ENCODE results near the gene FAM20C. TPM values are rescaled to one million over a fixed set of nuclear protein-coding genes. Genes with fewer than 3 reads are reported as not detected.

The FAM20C gene
- total RNA-seq, 1 experiment from 2014 or later: 62.4 TPM

- ATAC-seq (no peak), DNase-seq (ENCODE audit: low read depth, low spot score) (no peak)
- TF ChIP-seq TCF7L2 (IDR thresholded peaks at IDR 0.05; ENCODE audit: low read depth, low read length) (no peak), REST (IDR thresholded peaks at IDR 0.05; ENCODE audit: insufficient read depth in 1 of 2, low read depth in 2 of 2, low read length in 1 of 2) (no peak), SIN3A (IDR thresholded peaks at IDR 0.05; ENCODE audit: borderline replicate concordance, insufficient read depth, low read depth, low read length) (no peak)
- TF ChIP-seq, protein P1, sequence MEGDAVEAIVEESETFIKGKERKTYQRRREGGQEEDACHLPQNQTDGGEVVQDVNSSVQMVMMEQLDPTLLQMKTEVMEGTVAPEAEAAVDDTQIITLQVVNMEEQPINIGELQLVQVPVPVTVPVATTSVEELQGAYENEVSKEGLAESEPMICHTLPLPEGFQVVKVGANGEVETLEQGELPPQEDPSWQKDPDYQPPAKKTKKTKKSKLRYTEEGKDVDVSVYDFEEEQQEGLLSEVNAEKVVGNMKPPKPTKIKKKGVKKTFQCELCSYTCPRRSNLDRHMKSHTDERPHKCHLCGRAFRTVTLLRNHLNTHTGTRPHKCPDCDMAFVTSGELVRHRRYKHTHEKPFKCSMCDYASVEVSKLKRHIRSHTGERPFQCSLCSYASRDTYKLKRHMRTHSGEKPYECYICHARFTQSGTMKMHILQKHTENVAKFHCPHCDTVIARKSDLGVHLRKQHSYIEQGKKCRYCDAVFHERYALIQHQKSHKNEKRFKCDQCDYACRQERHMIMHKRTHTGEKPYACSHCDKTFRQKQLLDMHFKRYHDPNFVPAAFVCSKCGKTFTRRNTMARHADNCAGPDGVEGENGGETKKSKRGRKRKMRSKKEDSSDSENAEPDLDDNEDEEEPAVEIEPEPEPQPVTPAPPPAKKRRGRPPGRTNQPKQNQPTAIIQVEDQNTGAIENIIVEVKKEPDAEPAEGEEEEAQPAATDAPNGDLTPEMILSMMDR (IDR thresholded peaks at IDR 0.05): no peak
- Histone ChIP-seq H3K9me3 (ENCODE audit: control insufficient read depth, insufficient read depth, low read depth, low read length) (0 out of 2 replicates have a peak, but pooled peaks cover 4% of the 10 kb centered on the region), H3K27me3 (ENCODE audit: control insufficient read depth, insufficient read depth, low read length) (no peaks in the 10 kb centered on the region), H3K4me3 (ENCODE audit: low read depth in 2 of 2, low read length in 2 of 2) (no peak overlapping the region), H3K36me3 (ENCODE audit: control insufficient read depth, insufficient read depth, low read length) (no peaks in the 10 kb centered on the region), H3K27ac (ENCODE audit: low read length) (no peak overlapping the region), H3K4me1 (ENCODE audit: control insufficient read depth, insufficient read depth, low read length) (no peaks in the 10 kb centered on the region; the same call in 1 of the 2 replicates)
- TSS peak; percentile 69 for BruUV-seq (replicated peaks)
- ChIA-PET POLR2A (no interaction called here), CTCF (no interaction called here)
- intact Hi-C loops (cut with micrococcal nuclease; ENCODE audit: unreplicated experiment) (no loop called here), in situ Hi-C loops (cut with HindIII; ENCODE audit: low pct_unique_long_range_greater_than_20kb, low sequenced_read_pairs) (no loop called here)
These were observed 67.5 kb downstream of the FAM20C start for GRCh38 chr7:259751-260405.

- CTCF ChIA-PET: no interaction called here
- in situ Hi-C loops (cut with HindIII; ENCODE audit: low pct_unique_long_range_greater_than_20kb, low sequenced_read_pairs): no loop called here
These were observed 68.3 kb downstream of the FAM20C start for GRCh38 chr7:260441-261281.

More at GRCh38 chr7:260441-261281, 68.3 kb downstream of the FAM20C start:
- ATAC-seq (no peak), DNase-seq (ENCODE audit: low read depth, low spot score) (no peak)
- intact Hi-C loops (cut with micrococcal nuclease; ENCODE audit: unreplicated experiment): no loop called here
- BruUV-seq (replicated peaks): no TSS peak
- POLR2A ChIA-PET: no interaction called here
- Histone ChIP-seq H3K9me3 (ENCODE audit: control insufficient read depth, insufficient read depth, low read depth, low read length) (0 out of 2 replicates have a peak, but pooled peaks cover 4% of the 10 kb centered on the region), H3K36me3 (ENCODE audit: control insufficient read depth, insufficient read depth, low read length) (no peaks in the 10 kb centered on the region), H3K27me3 (ENCODE audit: control insufficient read depth, insufficient read depth, low read length) (no peaks in the 10 kb centered on the region), H3K4me3 (ENCODE audit: low read depth in 2 of 2, low read length in 2 of 2) (no peak overlapping the region), H3K4me1 (ENCODE audit: control insufficient read depth, insufficient read depth, low read length) (no peaks in the 10 kb centered on the region; the same call in 1 of the 2 replicates), H3K27ac (ENCODE audit: low read length) (no peak overlapping the region)
- no peak for TF ChIP-seq TCF7L2 (IDR thresholded peaks at IDR 0.05; ENCODE audit: low read depth, low read length)
- no peak for TF ChIP-seq REST (IDR thresholded peaks at IDR 0.05; ENCODE audit: insufficient read depth in 1 of 2, low read depth in 2 of 2, low read length in 1 of 2)
- TF ChIP-seq, protein P1 (IDR thresholded peaks at IDR 0.05): no peak
- no peak for TF ChIP-seq POLR2AphosphoS5 (IDR thresholded peaks at IDR 0.05; ENCODE audit: low read depth, low read length)
- no peak for TF ChIP-seq SIN3A (IDR thresholded peaks at IDR 0.05; ENCODE audit: borderline replicate concordance, insufficient read depth, low read depth, low read length)

All from Panc1 (cell line).